Right lobe of liver (tissue), 4 donors: Measurements from ENCODE around the gene SNAP47.
"Not testable (repeated sequence)": the region's sequence is repeated elsewhere in the genome, so short reads cannot be mapped to it uniquely, and the experiment has no call there.

Experiments used
- CTCF ChIP-seq, 4 donors: fragments of 200-600 bp in 3 of 4; fragments of 450-650 bp in 1 of 4; IDR thresholded peaks; one replicate each; pipeline versions ENCODE4 v1.5.1 to v1.8.0; 2016 to 2022; ENCODE audit warnings: antibody characterized with exemption in 4 of 4, mild to moderate bottlenecking in 2 of 4
- POLR2A ChIP-seq: fragments of 450-650 bp; IDR thresholded peaks from one replicate; pipeline ENCODE4 v1.6.1; 2017; ENCODE audit warnings: antibody characterized with exemption, mild to moderate bottlenecking
- donor health status: DM: no; HTN: no; CAD: no.
- donor health status: DM: no; HTN: no; CAD: no.
- donor health status: DM: no; HTN: yes; CAD: no.

GRCh38 chr1:227701631-227702030 lies 33.6 kb upstream of the SNAP47 start:
- not testable (repeated sequence) for TF ChIP-seq CTCF (IDR thresholded peaks at IDR 0.05); POLR2A
